GM10248 (cell line): Measurements from ENCODE around the gene PRG2.

Experiments
- CTCF ChIA-PET: fragments of 300-600 bp; sonication (Branson Sonifier 250); formaldehyde crosslinking; extraction: SDS; loops from one replicate; lab custom pipeline; 2021; ENCODE audit warnings: antibody characterized with exemption; lab: Yijun Ruan, JAX
- POLR2A ChIA-PET: fragments of 350-650 bp; sonication (Branson Sonifier 250); formaldehyde crosslinking; extraction: SDS; loops from one replicate; lab custom pipeline; 2020; ENCODE audit warnings: antibody characterized with exemption; lab: Yijun Ruan, JAX
- DNase-seq: peaks from one replicate; pipeline ENCODE4 v3.0.0; 2012; ENCODE audit errors: extremely low spot score
- TF ChIP-seq, protein P1 (sequence below): IDR thresholded peaks from 2 replicates; pipeline ENCODE4 v1.5.1; 2012; ENCODE audit warnings: mild to moderate bottlenecking, low read depth; ENCODE audit errors: extremely low read depth, missing control alignments, control extremely low read depth

Gene PRG2

DNA sequence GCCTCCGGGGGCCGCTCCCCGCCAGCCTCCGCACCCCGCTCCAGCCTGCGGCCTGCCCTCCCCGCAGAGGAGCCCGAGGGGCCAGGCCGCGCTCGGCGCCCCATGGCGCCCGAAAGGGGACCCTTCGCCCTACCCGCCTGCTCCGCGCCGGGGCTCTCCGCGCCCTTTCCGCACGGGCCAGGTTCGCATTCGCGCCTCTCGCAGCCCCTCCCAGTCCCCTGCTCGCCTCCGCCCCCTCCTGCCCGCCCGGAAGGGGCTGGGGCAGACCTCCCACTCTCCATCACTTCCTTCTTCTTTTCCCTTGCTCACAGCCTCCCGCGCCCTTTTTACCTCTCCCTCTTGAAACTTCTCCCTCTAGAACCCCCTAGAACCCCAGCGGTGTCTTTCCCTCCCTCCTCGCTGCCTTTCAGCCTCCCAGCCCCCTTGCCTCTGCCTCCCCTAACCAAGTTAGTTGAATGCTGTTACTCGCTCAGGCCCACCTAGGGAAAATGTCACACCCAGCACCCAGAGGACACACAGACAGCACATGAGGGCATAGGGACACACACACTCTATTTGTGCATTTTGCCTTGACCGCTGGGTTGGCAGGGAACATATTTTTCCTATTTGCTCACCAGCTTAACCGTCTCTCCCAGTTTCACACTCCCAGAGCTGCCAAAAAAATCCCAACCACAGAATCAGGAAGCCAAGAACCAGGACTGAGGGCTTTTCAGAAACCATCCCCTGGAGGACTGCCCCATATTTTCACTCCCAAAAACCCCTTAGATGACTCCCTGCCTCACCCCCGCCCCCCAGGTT lies 36.7 kb upstream of the PRG2 start, which contains the start of gene SLC43A3:
SLC43A3 (minus strand) TSS at position 193 of the 798 bp plus-strand sequence. CDS start 949 bp downstream, outside the sequence.
- peak; percentile 85 for DNase-seq
- TF ChIP-seq, protein P1, sequence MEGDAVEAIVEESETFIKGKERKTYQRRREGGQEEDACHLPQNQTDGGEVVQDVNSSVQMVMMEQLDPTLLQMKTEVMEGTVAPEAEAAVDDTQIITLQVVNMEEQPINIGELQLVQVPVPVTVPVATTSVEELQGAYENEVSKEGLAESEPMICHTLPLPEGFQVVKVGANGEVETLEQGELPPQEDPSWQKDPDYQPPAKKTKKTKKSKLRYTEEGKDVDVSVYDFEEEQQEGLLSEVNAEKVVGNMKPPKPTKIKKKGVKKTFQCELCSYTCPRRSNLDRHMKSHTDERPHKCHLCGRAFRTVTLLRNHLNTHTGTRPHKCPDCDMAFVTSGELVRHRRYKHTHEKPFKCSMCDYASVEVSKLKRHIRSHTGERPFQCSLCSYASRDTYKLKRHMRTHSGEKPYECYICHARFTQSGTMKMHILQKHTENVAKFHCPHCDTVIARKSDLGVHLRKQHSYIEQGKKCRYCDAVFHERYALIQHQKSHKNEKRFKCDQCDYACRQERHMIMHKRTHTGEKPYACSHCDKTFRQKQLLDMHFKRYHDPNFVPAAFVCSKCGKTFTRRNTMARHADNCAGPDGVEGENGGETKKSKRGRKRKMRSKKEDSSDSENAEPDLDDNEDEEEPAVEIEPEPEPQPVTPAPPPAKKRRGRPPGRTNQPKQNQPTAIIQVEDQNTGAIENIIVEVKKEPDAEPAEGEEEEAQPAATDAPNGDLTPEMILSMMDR = no peak
- CTCF ChIA-PET = interaction anchor here (1.0 to 18.0 kb wide), 7 partner anchors 10 to 141 kb away, joined by 3 to 160 read pairs (median 3); partner anchors contain the start of genes RTN4RL2 and UBE2L6
- POLR2A ChIA-PET = no interaction called here

DNA sequence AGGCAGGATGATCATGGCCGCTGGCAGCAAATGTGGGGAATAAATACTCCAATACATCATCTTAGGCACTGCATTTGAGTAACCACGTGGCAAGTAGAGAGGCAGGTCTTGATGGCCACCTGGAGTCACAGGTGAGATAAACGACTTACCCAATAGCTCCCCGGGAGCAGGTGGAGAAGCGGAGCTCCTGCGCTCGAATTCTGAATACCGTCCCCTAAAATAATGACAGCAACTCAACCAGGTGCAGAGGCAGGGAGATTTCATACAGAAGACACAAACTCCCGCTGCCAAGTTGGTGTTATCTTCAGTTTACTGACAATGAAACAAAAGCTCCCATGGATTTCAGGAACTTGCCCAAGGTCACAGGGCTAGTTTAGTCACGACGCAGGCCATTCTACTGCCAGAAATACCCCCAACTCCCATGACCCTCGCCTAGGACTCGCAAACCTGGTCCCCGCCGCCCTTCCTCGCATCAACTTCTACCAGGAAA lies 36.0 kb upstream of the PRG2 start:
- ChIA-PET CTCF (interaction anchor here (1.0 to 18.0 kb wide), 4 partner anchors 32 to 101 kb away, joined by 3 to 160 read pairs (median 6); partner anchors contain the start of gene RTN4RL2), POLR2A (no interaction called here)
- DNase-seq = no peak
- TF ChIP-seq, protein P1 = no peak

- CTCF ChIA-PET = interaction anchor here (0.9 to 18.0 kb wide), 8 partner anchors 19 to 101 kb away, joined by 3 to 160 read pairs (median 4); partner anchors contain the start of gene RTN4RL2
- no peak for DNase-seq
- POLR2A ChIA-PET = interaction anchor here (1.2 to 3.0 kb wide), 2 partner anchors 15 to 19 kb away, joined by 3 to 11 read pairs; no protein-coding TSS in a partner anchor
- TF ChIP-seq, protein P1 = no peak
These were observed 35.4 kb upstream of the PRG2 start for GRCh38 chr11:57425565-57426438.

- CTCF ChIA-PET = interaction anchor here (0.9 to 18.0 kb wide), 7 partner anchors 20 to 102 kb away, joined by 3 to 160 read pairs (median 5); partner anchors contain the start of gene RTN4RL2
- TF ChIP-seq, protein P1 = no peak
- POLR2A ChIA-PET = interaction anchor here (0.6 to 3.0 kb wide), 9 partner anchors 8 to 26 kb away, joined by 3 to 11 read pairs (median 3); no protein-coding TSS in a partner anchor
- peak; percentile 83 for DNase-seq
These were observed 34.5 kb upstream of the PRG2 start for GRCh38 chr11:57424792-57425564.

DNA sequence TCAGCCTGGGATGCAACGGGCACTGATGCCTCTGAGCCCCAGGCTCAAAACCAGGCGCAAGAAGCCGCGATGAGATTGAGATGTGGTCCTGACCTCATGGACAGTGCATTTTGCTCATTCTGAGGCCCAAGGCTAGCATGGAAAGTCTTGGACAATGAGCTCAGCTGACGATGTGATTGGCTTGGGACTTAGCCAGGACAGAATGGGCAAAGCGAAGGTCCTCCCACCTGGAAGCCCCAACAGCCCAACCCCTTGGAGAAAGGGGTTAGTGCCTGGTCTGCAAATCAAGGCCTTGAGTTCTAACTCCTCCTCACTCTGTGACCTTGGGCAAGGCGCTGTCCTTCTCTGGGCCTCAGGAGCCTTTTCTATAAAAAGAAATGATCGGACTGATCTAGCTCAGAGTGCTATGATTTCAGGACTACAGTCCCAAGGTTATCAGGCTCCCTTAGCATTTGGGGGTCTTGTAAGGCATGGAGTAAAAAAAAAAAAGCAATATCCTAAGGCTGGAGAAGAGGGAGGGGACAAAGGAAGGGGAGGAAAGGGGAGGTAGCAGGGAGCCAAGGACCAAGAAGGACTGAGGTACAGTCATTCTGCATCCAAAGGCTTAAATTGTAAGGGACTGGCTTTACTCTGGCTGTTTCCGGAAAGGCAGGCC lies 33.8 kb upstream of the PRG2 start:
- ChIA-PET POLR2A (interaction anchor here (0.6 to 3.0 kb wide), 8 partner anchors 9 to 25 kb away, joined by 3 to 11 read pairs (median 4); no protein-coding TSS in a partner anchor), CTCF (interaction anchor here (0.9 to 18.0 kb wide), 5 partner anchors 20 to 79 kb away, joined by 3 to 160 read pairs (median 5); partner anchors contain the start of gene RTN4RL2)
- TF ChIP-seq, protein P1 = no peak
- no peak for DNase-seq
